DND-41 (cell line): ENCODE measurements around the gene GPC5.

ENCODE experiments used
- ATAC-seq: fragments of 200-7000 bp; cut with Tn5 transposase; 3 replicates; pipeline ENCODE4 v1.9.1; 2021; ENCODE audit warnings: low read depth; ENCODE audit not compliant: insufficient read depth
- DNase-seq: peaks from one replicate; pipeline ENCODE4 v3.0.0-alpha.2; 2020
- H2AFZ ChIP-seq: 2 replicates; pipeline ENCODE4 v1.6.0; 2012; ENCODE audit warnings: low read depth, low read length
- H3K27ac ChIP-seq: 2 replicates; pipeline ENCODE4 v1.5.1; 2012; ENCODE audit warnings: low read length, inconsistent platforms
- H3K27me3 ChIP-seq: fragments of 200-600 bp; sonication (generic); 2 replicates; pipeline ENCODE4 v1.6.0; 2012; ENCODE audit warnings: low read length, mild to moderate bottlenecking, inconsistent platforms; ENCODE audit not compliant: insufficient read depth, poor library complexity
- H3K36me3 ChIP-seq: 2 replicates; pipeline ENCODE4 v1.5.1; 2012; ENCODE audit warnings: low read length, inconsistent platforms; ENCODE audit not compliant: insufficient read depth
- H3K4me1 ChIP-seq: 2 replicates; pipeline ENCODE4 v1.5.1; 2012; ENCODE audit warnings: mild to moderate bottlenecking, low read length; ENCODE audit not compliant: insufficient read depth
- H3K4me2 ChIP-seq: 2 replicates; pipeline ENCODE4 v1.6.0; 2012; ENCODE audit warnings: mild to moderate bottlenecking, moderate library complexity, low read length, inconsistent platforms; ENCODE audit not compliant: insufficient read depth
- H3K4me3 ChIP-seq, 2 experiments: fragments of 200-600 bp in 1 of 2; shearing (Covaris generic) in 1 of 2; 2 replicates each; pipeline ENCODE4 v1.5.1; 2012 to 2016; ENCODE audit warnings: inconsistent platforms in 2 of 2, low read length in 2 of 2, mild to moderate bottlenecking in 2 of 2, low read depth in 1 of 2, moderate library complexity in 1 of 2
- H3K79me2 ChIP-seq: 2 replicates; pipeline ENCODE4 v1.6.0; 2012; ENCODE audit warnings: low read length, inconsistent platforms; ENCODE audit not compliant: insufficient read depth
- H3K9ac ChIP-seq: 2 replicates; pipeline ENCODE4 v1.6.0; 2012; ENCODE audit warnings: low read depth, mild to moderate bottlenecking, inconsistent platforms, low read length, moderate library complexity
- H3K9me3 ChIP-seq: 2 replicates; pipeline ENCODE4 v1.5.1; 2012; ENCODE audit warnings: low read length, moderate library complexity, mild to moderate bottlenecking, inconsistent platforms; ENCODE audit not compliant: insufficient read depth, severe bottlenecking
- H4K20me1 ChIP-seq: 2 replicates; pipeline ENCODE4 v1.6.0; 2012; ENCODE audit warnings: low read length; ENCODE audit not compliant: insufficient read depth
- EZH2 ChIP-seq: IDR thresholded peaks from 3 replicates; pipeline ENCODE4 v1.6.1; 2012; ENCODE audit warnings: borderline replicate concordance, low read depth, mild to moderate bottlenecking, moderate library complexity, low read length, inconsistent platforms; ENCODE audit not compliant: severe bottlenecking
- TF ChIP-seq, protein P1 (sequence below): IDR thresholded peaks from 2 replicates; pipeline ENCODE4 v1.5.1; 2012; ENCODE audit warnings: borderline replicate concordance, low read length, moderate library complexity, mild to moderate bottlenecking; ENCODE audit not compliant: poor library complexity, severe bottlenecking; ENCODE audit errors: extremely low read depth

GPC5 gene

DNA sequence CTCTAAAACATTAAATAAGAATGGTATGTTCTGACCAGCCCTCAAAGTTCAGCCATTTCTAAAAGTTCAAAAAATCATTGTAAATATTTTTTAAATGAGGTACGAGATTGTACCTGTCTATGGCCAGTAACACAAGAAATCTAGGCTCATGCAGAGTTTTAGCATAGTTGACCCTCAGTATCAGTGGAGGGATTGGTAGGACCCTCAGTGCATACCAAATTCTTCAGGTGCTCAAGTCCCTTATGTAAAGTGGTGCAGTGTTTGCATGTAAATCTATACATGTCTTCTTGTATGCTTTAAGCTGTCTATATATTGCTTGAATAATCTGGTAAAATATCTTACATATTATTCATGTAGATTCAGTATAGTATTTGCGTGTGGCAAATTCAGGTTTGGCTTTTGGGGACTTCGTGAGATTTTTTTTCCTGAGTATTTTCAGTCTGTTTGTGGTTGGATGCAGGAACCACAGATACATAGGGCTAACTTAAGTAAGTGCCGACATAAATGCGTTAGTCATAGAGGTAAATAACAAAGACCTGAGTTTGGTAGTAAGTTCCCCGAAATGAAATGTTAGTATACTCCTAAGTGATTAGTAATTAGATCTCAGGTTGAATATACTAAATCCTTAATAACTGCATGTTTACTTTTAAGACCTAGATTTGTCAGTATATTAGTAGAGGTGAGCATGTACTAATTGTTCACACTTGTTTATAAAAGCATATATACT, 43.2 kb upstream of the GPC5 start:
- ATAC-seq (no peak), DNase-seq (no peak)
- no peak for TF ChIP-seq EZH2
- Histone ChIP-seq H2AFZ (no peak overlapping the region), H3K9me3 (no peaks in the 10 kb centered on the region), H3K27me3 (no peaks in the 10 kb centered on the region), H3K4me1 (peaks cover 24% of the 10 kb centered on the region), H3K4me3 (no peak overlapping the region), H3K27ac (no peak overlapping the region), H3K36me3 (peaks cover 76% of the 10 kb centered on the region), H4K20me1 (peaks cover 85% of the 10 kb centered on the region), H3K9ac (no peak overlapping the region), H3K4me2 (no peak overlapping the region), H3K79me2 (peaks cover 45% of the 10 kb centered on the region)

DNA sequence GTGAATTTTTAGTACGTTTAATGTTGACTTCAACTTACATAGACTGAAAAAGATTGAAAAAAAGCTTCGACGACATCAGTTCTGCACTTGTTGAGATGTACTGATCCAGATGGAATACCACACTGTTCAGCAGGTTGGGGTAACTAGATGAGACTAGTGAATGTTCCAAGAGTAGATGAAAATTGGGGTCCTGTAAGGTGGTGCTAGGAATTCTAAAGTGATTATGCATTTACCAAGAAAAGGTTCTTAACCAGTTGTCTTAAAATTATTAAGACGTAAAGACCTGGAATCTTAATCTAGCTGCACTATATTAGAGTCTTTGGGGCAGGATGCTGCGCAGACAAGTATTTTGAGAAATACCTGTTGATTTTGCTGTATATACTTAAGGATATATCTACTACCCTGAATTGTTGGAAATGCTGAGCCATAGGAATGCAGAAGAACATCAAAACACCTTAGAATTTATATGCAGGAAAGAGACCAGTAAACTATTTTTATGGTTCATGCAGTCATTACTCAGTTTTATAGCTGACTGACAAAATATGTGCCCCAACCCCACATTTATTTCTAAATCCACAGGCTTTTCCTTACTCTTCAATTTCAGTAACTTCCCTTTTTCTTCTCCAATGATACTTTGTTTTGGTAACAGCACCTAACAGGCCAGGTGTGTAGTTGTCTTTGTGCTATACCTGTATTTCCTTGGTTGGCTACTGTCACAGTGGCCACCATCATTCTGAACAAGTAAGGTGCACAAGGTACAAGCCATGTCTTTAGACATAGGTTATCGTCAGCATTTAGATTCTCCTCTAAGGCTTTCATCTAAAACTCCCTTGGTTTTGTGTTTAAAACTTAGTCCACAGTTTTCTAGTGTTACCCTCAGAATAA, 42.4 kb upstream of the GPC5 start:
- Histone ChIP-seq H3K9me3 (no peaks in the 10 kb centered on the region), H3K4me1 (peaks cover 16% of the 10 kb centered on the region), H3K79me2 (peaks cover 37% of the 10 kb centered on the region), H4K20me1 (peaks cover 77% of the 10 kb centered on the region), H3K9ac (no peak overlapping the region), H3K4me2 (no peak overlapping the region), H3K36me3 (peaks cover 68% of the 10 kb centered on the region), H3K27ac (no peak overlapping the region), H2AFZ (no peak overlapping the region), H3K27me3 (no peaks in the 10 kb centered on the region), H3K4me3 (no peak overlapping the region)
- TF ChIP-seq, protein P1, sequence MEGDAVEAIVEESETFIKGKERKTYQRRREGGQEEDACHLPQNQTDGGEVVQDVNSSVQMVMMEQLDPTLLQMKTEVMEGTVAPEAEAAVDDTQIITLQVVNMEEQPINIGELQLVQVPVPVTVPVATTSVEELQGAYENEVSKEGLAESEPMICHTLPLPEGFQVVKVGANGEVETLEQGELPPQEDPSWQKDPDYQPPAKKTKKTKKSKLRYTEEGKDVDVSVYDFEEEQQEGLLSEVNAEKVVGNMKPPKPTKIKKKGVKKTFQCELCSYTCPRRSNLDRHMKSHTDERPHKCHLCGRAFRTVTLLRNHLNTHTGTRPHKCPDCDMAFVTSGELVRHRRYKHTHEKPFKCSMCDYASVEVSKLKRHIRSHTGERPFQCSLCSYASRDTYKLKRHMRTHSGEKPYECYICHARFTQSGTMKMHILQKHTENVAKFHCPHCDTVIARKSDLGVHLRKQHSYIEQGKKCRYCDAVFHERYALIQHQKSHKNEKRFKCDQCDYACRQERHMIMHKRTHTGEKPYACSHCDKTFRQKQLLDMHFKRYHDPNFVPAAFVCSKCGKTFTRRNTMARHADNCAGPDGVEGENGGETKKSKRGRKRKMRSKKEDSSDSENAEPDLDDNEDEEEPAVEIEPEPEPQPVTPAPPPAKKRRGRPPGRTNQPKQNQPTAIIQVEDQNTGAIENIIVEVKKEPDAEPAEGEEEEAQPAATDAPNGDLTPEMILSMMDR, result no peak
- no peak for TF ChIP-seq EZH2
- ATAC-seq (no peak), DNase-seq (no peak)

DNA sequence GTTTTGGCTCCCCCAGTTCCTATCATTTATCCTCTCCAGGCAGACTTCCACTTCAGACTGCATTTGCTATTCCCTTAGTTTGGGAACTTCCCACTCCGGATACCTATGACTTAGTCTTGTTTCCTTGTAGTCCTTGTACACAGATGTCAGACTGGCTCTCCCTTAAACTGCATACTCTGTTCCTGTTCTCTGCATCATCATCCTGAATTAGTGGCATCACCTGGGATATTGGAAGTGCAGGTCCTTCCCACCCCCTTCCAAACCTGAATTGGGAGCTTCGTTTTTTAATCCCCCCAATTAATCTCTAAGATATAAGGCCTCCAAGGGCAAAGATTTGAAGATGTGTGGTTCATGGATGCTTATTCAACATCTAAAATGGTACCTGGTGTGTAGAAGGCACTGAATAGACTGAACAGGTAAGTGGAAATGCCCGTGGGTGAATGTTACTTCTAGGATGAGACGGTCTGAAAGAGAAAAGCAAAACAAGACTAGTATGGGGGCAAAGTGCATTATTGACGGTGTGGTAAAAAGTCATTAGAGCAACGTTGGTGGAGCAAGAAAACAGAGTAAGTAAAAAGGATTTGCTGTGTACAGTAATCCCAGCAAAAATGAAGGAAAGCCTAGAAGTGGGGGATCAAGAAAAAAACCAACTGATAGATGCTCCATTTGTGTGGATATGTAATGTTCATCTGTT, 41.4 kb upstream of the GPC5 start:
- peaks cover 58% of the 10 kb centered on the region for H3K36me3 ChIP-seq
- peaks cover 27% of the 10 kb centered on the region for H3K79me2 ChIP-seq
- no peak for DNase-seq
- H2AFZ ChIP-seq, result no peak overlapping the region
- H3K27me3 ChIP-seq, result no peaks in the 10 kb centered on the region
- TF ChIP-seq, protein P1, result no peak
- no peak for TF ChIP-seq EZH2
- H3K9me3 ChIP-seq, result no peaks in the 10 kb centered on the region
- no peak overlapping the region for H3K4me3 ChIP-seq
- ATAC-seq, result peak; percentile 0; the same call in 1 of the 3 replicates
- no peak overlapping the region for H3K9ac ChIP-seq
- H3K4me1 ChIP-seq, result peaks cover 6% of the 10 kb centered on the region
- no peak overlapping the region for H3K4me2 ChIP-seq
- no peak overlapping the region for H3K27ac ChIP-seq
- peaks cover 67% of the 10 kb centered on the region for H4K20me1 ChIP-seq
